MCF 10A (cell line): ENCODE data around the gene KNSTRN. TPM values are rescaled to one million over a fixed set of nuclear protein-coding genes. Genes with fewer than 3 reads are reported as not detected.

Experiments used
- Bru-seq: library from RNA; stranded (reverse); fragments of 400-500 nt; gene quantifications from one replicate; lab custom pipeline; 2021; lab: Mats Ljungman, UMichigan
- BruChase-seq, 2 experiments: library from RNA; stranded (reverse); fragments of 400-500 nt; gene quantifications; one replicate each; lab custom pipeline; 2021; lab: Mats Ljungman, UMichigan
- BruUV-seq: library from RNA; stranded (reverse); fragments of 400-500 nt; replicated peaks from 2 replicates; lab custom pipeline; 2021; lab: Mats Ljungman, UMichigan
- CTCF ChIA-PET: fragments of 300-600 bp; sonication (Branson Sonifier 250); formaldehyde crosslinking; extraction: SDS; loops from one replicate; lab custom pipeline; 2021; ENCODE audit warnings: antibody characterized with exemption, inconsistent platforms; lab: Yijun Ruan, JAX
- POLR2A ChIA-PET: fragments of 300-600, 350-650 bp; sonication (Branson Sonifier 250); formaldehyde crosslinking; extraction: SDS; loops from one replicate; lab custom pipeline; 2020; ENCODE audit warnings: antibody characterized with exemption, inconsistent platforms; lab: Yijun Ruan, JAX
- DNase-seq: peaks from one replicate; pipeline ENCODE4 v3.0.0-alpha.2; 2018; ENCODE audit not compliant: unreplicated experiment
- H3K27ac Mint-ChIP-seq: one replicate; pipeline ENCODE4 v1.8.0; 2022; ENCODE audit warnings: mild to moderate bottlenecking, low read depth, mixed read lengths; ENCODE audit not compliant: unreplicated experiment
- H3K27me3 Mint-ChIP-seq: one replicate; pipeline ENCODE4 v1.8.0; 2022; ENCODE audit warnings: mixed read lengths; ENCODE audit not compliant: insufficient read depth, unreplicated experiment
- H3K36me3 Mint-ChIP-seq: one replicate; pipeline ENCODE4 v1.8.0; 2022; ENCODE audit warnings: mild to moderate bottlenecking, moderate library complexity, mixed read lengths; ENCODE audit not compliant: insufficient read depth, unreplicated experiment
- H3K4me1 Mint-ChIP-seq: one replicate; pipeline ENCODE4 v1.8.0; 2022; ENCODE audit warnings: mixed read lengths; ENCODE audit not compliant: insufficient read depth, unreplicated experiment
- H3K4me3 Mint-ChIP-seq: one replicate; pipeline ENCODE4 v1.8.0; 2022; ENCODE audit warnings: mild to moderate bottlenecking, moderate library complexity, mixed read lengths; ENCODE audit not compliant: unreplicated experiment
- H3K9me3 Mint-ChIP-seq: one replicate; pipeline ENCODE4 v1.8.0; 2022; ENCODE audit warnings: mixed read lengths; ENCODE audit not compliant: unreplicated experiment
- CTCF ChIP-seq: fragments of 200-600 bp; IDR thresholded peaks from one replicate; pipeline ENCODE4 v1.8.0; 2022; ENCODE audit warnings: antibody characterized with exemption, mild to moderate bottlenecking; ENCODE audit not compliant: unreplicated experiment
- intact Hi-C: fragments of 100-400 bp; cut with micrococcal nuclease; formaldehyde crosslinking; loops from 2 replicates; pipeline ENCODE4 v1.14.1; 2022
- long read RNA-seq: library from polyadenylated mRNA; stranded (forward); transcript quantifications from one replicate; pipeline ENCODE4 v2.0.0, GENCODE V29; 2022
- total RNA-seq: library from RNA; stranded (reverse); gene quantifications from 2 replicates; pipeline ENCODE4 v1.2.3, GENCODE V29; 2022

KNSTRN gene
- total RNA-seq, result 35.2 and 47.4 TPM in 2 replicates
- percentile 80 among the genes with signal in this experiment for Bru-seq, nascent RNA
- percentile 85 among the genes with signal in this experiment for BruChase-seq, experiment 1, labeled RNA remaining after a 6-hour chase
- BruChase-seq, experiment 2, labeled RNA remaining after a 2-hour chase, result percentile 86 among the genes with signal in this experiment
- long read RNA-seq, transcript KNSTRN-212 (9 exons, 1,598 nt), result minor isoform, 6 of 80 reads
- long read RNA-seq, transcript KNSTRN-201 (9 exons, 1,714 nt), result major isoform, 63 of 80 reads
- long read RNA-seq, partial matches to known transcripts, result 3 of 80 reads
- long read RNA-seq, other reads (novel, unspliced or antisense), result 4 of 80 reads

- Mint-ChIP-seq H3K36me3 (peaks cover 11% of the 10 kb centered on the region), H3K27ac (peak within 1 kb of the TSS; percentile 89), H3K27me3 (no peaks in the 10 kb centered on the region), H3K4me1 (peaks cover 25% of the 10 kb centered on the region), H3K9me3 (no peaks in the 10 kb centered on the region), H3K4me3 (peak within 1 kb of the TSS; percentile 97)
- BruUV-seq, result TSS peak; percentile 69
- CTCF ChIA-PET, result interaction anchor here (0.6 to 3.5 kb wide), 6 partner anchors 11 to 313 kb away, joined by 3 to 25 read pairs (median 4); no protein-coding TSS in a partner anchor
- POLR2A ChIA-PET, result interaction anchor here (0.6 to 3.1 kb wide), 9 partner anchors 15 to 324 kb away, joined by 3 to 31 read pairs (median 3); partner anchors contain the start of genes CCDC9B and IVD
- TF ChIP-seq CTCF, result no peak
- intact Hi-C loops, result no loop called here
- peak; percentile 95 for DNase-seq
Measured at GRCh38 chr15:40382580-40383456, at the start of gene KNSTRN. KNSTRN (plus strand) TSS chr15:40382721; CDS start chr15:40382836, 115 bp downstream.

- ChIA-PET POLR2A (interaction anchor here (0.6 to 0.8 kb wide), 3 partner anchors 51 to 310 kb away, joined by 3 to 4 read pairs (median 3); partner anchors contain the start of gene ANKRD63), CTCF (interaction anchor here (0.5 to 12.1 kb wide), 4 partner anchors 11 to 188 kb away, joined by 3 to 179 read pairs (median 3); no protein-coding TSS in a partner anchor)
- Mint-ChIP-seq H3K9me3 (no peaks in the 10 kb centered on the region), H3K27ac (no peak overlapping the region), H3K27me3 (no peaks in the 10 kb centered on the region), H3K4me1 (peaks cover 30% of the 10 kb centered on the region), H3K36me3 (peaks cover 27% of the 10 kb centered on the region), H3K4me3 (no peak overlapping the region)
- BruUV-seq, result no TSS peak
- intact Hi-C loops, result no loop called here
- no peak for DNase-seq
- no peak for TF ChIP-seq CTCF
Measured at GRCh38 chr15:40333922-40334492, 48.5 kb upstream of the KNSTRN start.

- no peak for TF ChIP-seq CTCF
- POLR2A ChIA-PET, result interaction anchor here (1.1 kb wide), 1 partner anchor 9 kb away, joined by 3 read pairs; no protein-coding TSS in a partner anchor
- Mint-ChIP-seq H3K27ac (no peak overlapping the region), H3K9me3 (no peaks in the 10 kb centered on the region), H3K36me3 (peaks cover 27% of the 10 kb centered on the region), H3K4me1 (peaks cover 34% of the 10 kb centered on the region), H3K4me3 (no peak overlapping the region), H3K27me3 (no peaks in the 10 kb centered on the region)
- intact Hi-C loops, result no loop called here
- CTCF ChIA-PET, result interaction anchor here (0.5 to 12.1 kb wide), 7 partner anchors 6 to 217 kb away, joined by 3 to 179 read pairs (median 3); no protein-coding TSS in a partner anchor
- no TSS peak for BruUV-seq
- DNase-seq, result no peak
Measured at GRCh38 chr15:40334541-40334940, 48.0 kb upstream of the KNSTRN start.
